HG03342 (cell line): ENCODE measurements around the gene CROCC2.

Experiments
- ATAC-seq: cut with Tn5 transposase; IDR thresholded peaks from one replicate; pipeline ENCODE4 v1.9.1; 2021; ENCODE audit warnings: mild to moderate bottlenecking, moderate library complexity; ENCODE audit not compliant: unreplicated experiment

Gene CROCC2

GRCh38 chr2:240996161-240996833, 90.2 kb downstream of the CROCC2 start:
- no peak for ATAC-seq

- no peak for ATAC-seq
Measured at GRCh38 chr2:240996834-240997140, 90.7 kb downstream of the CROCC2 start.

DNA sequence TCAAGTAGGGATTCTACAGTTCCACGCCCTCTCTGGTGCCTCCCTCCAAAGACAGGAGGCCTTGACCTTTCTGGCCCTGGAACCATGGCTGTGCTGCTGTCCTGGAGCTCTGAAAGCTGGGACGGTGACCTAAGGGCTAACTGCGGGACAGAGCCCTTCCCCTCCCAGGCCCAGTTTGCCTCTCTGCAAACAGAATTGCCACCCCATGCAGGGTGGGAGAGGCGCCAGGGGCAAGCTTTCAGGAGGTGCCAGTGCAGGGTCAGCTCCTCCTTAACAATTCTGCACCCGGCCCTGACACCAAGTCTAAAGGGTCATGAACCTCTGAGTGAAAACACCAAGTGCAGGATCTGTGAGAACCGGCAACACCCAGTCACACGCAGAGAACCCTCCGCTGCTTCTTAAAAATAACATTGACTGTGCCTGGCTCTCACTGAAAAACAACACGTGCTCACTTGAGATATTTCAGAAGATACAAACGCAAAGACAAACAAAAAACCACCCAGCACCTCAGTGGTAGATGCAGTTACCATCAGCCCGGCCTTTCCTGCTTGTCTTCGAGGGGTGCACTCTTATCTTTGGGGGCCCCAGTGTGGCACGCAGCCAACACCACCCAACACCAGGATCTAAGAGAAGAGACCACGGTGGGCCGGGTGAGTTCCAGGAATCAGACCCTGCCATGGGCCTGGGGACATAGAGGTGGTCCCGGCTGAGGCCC, 91.2 kb downstream of the CROCC2 start:
- no peak for ATAC-seq

- no peak for ATAC-seq
Measured at GRCh38 chr2:240997856-240998705, 91.9 kb downstream of the CROCC2 start, which contains the start of gene SNED1. Gene SNED1 (plus strand): TSS chr2:240998618. CDS start chr2:240998838, 220 bp downstream.

DNA sequence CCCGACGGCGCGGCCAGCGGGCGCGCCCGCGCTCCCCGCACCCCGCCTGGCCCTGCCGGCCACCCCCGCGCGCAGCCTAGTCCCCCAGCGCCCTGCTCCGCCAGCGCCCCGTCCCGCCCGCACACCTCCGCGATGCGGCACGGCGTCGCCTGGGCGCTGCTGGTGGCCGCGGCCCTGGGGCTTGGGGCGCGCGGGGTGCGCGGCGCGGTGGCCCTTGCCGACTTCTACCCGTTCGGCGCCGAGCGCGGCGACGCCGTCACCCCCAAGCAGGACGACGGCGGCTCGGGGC, 92.5 kb downstream of the CROCC2 start:
- no peak for ATAC-seq

- no peak for ATAC-seq
Measured at GRCh38 chr2:240998995-240999791, 93.1 kb downstream of the CROCC2 start.

GRCh38 chr2:240999873-241000541, 93.9 kb downstream of the CROCC2 start:
- no peak for ATAC-seq

GRCh38 chr2:241000831-241001321, 94.7 kb downstream of the CROCC2 start:
- ATAC-seq = no peak

- ATAC-seq = no peak
Measured at GRCh38 chr2:241001413-241002274, 95.5 kb downstream of the CROCC2 start.

DNA sequence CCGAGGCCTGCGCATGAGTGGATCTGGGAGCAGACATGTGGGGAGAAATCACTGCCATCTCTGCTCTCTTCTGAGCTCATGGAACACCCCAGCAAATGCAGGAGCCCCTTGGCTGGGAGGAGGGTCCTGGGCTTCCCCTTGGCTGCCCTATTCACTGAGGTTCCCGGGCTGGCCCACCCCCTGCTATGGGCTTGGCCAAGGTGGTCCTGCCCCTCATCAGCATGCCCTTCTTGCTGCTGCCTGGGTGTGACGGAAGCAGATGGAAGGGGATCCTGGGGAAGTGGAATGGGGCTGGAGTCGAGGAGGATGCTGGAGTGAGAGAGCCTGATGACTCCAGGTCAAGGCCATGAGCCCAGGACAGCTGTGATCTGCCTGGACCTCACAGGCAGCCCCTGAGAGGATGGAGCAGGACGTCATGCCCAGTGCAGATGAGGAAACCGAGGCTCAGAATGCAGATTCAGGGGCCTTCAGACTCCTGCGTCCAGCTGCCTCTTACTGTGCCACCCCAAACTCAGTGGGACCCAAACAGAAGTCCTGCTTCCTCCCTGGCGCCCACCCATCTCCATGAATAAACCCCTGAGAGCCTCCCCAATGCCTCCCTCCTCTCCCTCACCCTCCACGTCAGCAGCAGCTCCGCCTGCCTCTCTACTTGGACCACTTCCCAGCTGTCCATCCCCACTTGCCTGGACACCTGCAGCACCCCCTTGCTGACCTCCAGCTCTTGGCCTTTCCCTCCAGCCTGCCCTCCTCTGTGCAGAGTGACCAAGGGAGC, 96.3 kb downstream of the CROCC2 start:
- ATAC-seq = no peak

DNA sequence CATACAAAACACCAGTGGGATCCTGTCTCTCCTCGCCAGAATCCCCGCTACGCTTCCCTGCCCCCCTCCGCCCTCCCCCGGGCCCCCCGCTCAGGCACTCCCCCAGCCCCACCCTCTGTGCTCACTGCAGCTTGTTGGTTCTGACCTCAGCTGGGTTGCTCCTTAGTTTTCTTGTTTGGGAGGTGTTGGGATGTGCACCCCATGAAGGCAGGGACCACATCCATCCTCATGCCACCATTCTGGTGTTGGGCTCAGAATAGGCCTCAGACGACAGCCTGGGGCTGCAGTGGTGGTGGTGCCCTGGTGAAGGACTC, 96.9 kb downstream of the CROCC2 start:
- ATAC-seq = no peak

DNA sequence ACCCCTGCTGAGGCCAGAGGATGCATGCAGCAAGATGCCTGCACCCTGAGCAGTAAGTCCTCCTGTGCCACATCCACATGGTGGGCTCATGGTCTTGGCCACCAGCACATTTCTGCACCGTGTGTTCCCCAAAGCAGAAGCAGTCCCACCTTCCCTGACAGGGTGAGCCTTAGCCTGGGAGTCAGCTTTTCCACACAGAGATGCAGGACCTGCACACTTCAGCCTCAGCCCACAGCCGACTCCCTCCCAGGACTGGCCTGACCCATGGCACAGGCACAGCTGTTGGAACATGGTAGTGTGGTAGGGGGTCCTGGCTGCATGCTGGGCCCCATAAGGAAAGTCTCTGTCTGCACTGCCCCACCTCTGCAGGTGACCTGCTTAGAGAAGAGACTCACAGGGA, 97.2 kb downstream of the CROCC2 start:
- no peak for ATAC-seq

GRCh38 chr2:241003830-241004564, 97.9 kb downstream of the CROCC2 start:
- ATAC-seq = no peak

DNA sequence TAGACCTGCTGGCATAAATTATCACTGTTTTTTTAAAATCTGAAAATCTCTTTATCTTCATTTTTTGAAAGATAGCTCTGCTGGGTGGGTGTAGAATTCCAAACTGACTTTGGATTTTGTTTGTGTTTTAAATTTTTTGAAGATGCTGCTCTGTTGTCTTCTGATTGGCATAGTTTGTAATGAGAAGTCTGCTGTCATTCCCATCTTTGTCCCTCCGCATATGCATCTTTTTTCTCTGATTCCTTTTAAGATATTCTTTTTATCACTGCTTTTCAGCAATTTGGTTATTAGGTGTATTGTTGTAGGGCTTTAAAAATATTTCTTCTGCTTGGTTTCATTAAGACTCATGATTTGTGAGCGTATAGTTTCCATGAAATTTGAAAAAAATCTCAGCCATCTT, 99.4 kb downstream of the CROCC2 start:
- ATAC-seq = no peak

GRCh38 chr2:241006412-241006811, 100.3 kb downstream of the CROCC2 start:
- no peak for ATAC-seq

DNA sequence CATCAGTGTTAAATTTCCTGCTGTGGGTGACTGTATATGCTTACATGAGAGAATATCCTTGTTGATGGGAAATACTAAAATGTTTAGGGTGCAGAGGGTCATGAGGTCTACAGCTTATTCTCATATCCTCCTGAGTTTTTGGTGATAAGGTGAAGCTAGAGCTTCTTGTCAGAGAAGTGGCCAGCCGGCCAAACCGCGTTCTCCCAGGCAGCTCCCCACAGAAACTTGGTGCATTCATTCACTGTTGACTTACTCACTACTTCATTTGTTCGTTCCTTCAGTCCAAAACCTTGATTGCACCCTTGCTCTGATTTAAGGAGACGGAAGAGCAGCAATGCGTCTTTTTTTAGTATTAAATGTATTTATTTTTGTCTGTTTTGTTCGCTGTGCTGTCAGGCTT, 101.0 kb downstream of the CROCC2 start:
- no peak for ATAC-seq

DNA sequence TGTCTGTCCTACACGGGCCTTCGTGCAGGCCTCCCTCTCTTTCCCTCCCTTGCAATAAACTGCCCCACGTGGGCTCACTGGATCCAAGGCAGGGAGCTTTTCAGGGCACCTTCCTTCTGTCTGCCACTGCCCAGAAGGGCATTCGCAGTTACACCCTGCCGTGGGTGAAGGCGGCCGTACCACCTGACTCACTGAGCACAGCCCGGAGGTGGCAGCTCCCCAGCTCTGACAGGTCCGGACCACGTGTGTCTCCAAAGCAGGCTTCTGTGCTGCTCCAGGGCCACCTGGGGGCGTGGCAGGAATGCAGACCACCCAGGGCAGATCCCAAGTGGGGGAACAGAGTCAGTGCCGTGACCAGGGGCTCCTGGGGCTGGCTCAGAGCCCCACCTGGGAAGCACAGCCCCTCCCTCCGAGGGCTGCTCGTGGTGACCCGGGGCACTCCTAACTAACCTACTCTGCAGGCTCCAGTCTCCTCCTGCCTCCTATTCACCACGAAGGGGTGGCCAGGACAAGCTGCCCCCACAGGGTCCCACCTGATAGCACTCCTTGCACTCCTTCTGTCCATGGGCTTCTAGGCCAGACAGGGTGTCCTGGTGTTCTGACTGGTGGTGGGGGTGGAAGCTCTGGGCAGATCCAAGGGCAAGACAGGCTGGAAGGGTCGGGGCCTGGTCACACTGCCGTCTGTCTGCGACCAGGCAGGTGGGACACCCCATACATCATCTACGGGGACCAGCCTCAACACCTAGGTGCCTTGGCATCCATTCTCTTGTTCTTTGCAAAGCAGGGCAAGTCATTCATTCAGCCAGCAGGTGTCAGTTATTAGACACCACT, 102.0 kb downstream of the CROCC2 start:
- ATAC-seq = no peak
